Activated CD4-positive, alpha-beta T cell treated with anti-CD3 and anti-CD28 coated beads for 24 hours (primary cell): Measurements from ENCODE around the gene DROSHA.

Experiments used
- DNase-seq, 2 donors: peaks; one replicate each; pipeline ENCODE4 v3.0.0-alpha.2; 2020; ENCODE audit warnings: low read depth in 2 of 2

Gene DROSHA

GRCh38 chr5:31469886-31470285, 62.0 kb downstream of the DROSHA start:
- DNase-seq, result no peak

GRCh38 chr5:31469466-31469865, 62.4 kb downstream of the DROSHA start:
- DNase-seq, result no peak

GRCh38 chr5:31465291-31465690, 66.6 kb downstream of the DROSHA start:
- no peak for DNase-seq

- no peak for DNase-seq
These were observed 67.8 kb downstream of the DROSHA start for GRCh38 chr5:31464081-31464480.

GRCh38 chr5:31463351-31463750, 68.5 kb downstream of the DROSHA start:
- no peak for DNase-seq

GRCh38 chr5:31459594-31459993, 72.3 kb downstream of the DROSHA start:
- no peak for DNase-seq

- no peak for DNase-seq
These were observed 76.7 kb downstream of the DROSHA start for GRCh38 chr5:31455172-31455571.

GRCh38 chr5:31453522-31453921, 78.4 kb downstream of the DROSHA start:
- no peak for DNase-seq

- DNase-seq, result no peak
These were observed 79.6 kb downstream of the DROSHA start for GRCh38 chr5:31452314-31452713.

- DNase-seq, result no peak
These were observed 81.9 kb downstream of the DROSHA start for GRCh38 chr5:31449962-31450361.

GRCh38 chr5:31449174-31449573, 82.7 kb downstream of the DROSHA start:
- DNase-seq, result no peak

GRCh38 chr5:31445041-31445600, 86.8 kb downstream of the DROSHA start:
- DNase-seq, result no peak

- no peak for DNase-seq
These were observed 88.3 kb downstream of the DROSHA start for GRCh38 chr5:31443572-31443971.

GRCh38 chr5:31442058-31442745, 89.7 kb downstream of the DROSHA start:
- DNase-seq, result no peak

- no peak for DNase-seq
These were observed 95.0 kb downstream of the DROSHA start for GRCh38 chr5:31436851-31437250.

- DNase-seq, result no peak
These were observed 96.2 kb downstream of the DROSHA start for GRCh38 chr5:31435730-31436129.

GRCh38 chr5:31434898-31435297, 97.0 kb downstream of the DROSHA start:
- DNase-seq, result no peak

- no peak for DNase-seq
These were observed 98.7 kb downstream of the DROSHA start for GRCh38 chr5:31433229-31433628.

- no peak for DNase-seq
These were observed 104.1 kb downstream of the DROSHA start for GRCh38 chr5:31427724-31428309.

GRCh38 chr5:31427013-31427723, 104.7 kb downstream of the DROSHA start:
- DNase-seq, result no peak

- DNase-seq, result no peak
These were observed 109.9 kb downstream of the DROSHA start for GRCh38 chr5:31421806-31422586.

GRCh38 chr5:31417512-31417911, 114.4 kb downstream of the DROSHA start:
- DNase-seq, result no peak
